ENCODE results near the gene WDR89. TPM values are rescaled to one million over a fixed set of nuclear protein-coding genes. Genes with fewer than 3 reads are reported as not detected.
A peak's percentile ranks its signal among the peaks of the same experiment; 100 is the strongest.
"Not testable (repeated sequence)": the region's sequence is repeated elsewhere in the genome, so short reads cannot be mapped to it uniquely, and the experiment has no call there.

WDR89 gene
- total RNA-seq, 1 donor from 2014 or later = 15.3 TPM

DNA sequence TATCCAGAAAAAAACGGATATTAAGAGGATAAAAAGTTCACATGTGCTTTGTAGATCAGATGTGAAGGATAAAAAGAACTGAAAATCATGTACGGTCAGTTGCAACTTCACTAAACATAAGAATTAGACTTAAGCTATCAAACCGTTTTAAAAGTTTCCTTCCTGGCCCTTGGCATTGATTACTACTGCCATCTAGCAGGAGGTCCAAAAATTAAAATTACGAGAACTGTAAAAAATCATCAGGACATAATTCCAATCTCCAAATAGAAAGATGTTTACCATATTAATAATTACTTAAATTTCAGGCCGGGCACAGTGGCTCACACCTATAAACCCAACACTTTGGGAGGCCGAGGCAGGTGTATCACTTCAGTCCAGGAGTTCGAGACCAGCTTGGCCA lies 7.9 kb downstream of the WDR89 start:
- DNase-seq (ENCODE audit: low spot score) = no peak
- H3K9me3 Mint-ChIP-seq (ENCODE audit: unreplicated experiment) = no peaks in the 10 kb centered on the region
- no peak overlapping the region for H3K27ac Mint-ChIP-seq (ENCODE audit: unreplicated experiment)
- H3K4me1 Mint-ChIP-seq (ENCODE audit: unreplicated experiment) = peaks cover 2% of the 10 kb centered on the region
- H3K27me3 Mint-ChIP-seq (ENCODE audit: unreplicated experiment) = peaks cover 5% of the 10 kb centered on the region
- H3K4me3 Mint-ChIP-seq (ENCODE audit: unreplicated experiment) = no peak overlapping the region
- TF ChIP-seq, protein P1, sequence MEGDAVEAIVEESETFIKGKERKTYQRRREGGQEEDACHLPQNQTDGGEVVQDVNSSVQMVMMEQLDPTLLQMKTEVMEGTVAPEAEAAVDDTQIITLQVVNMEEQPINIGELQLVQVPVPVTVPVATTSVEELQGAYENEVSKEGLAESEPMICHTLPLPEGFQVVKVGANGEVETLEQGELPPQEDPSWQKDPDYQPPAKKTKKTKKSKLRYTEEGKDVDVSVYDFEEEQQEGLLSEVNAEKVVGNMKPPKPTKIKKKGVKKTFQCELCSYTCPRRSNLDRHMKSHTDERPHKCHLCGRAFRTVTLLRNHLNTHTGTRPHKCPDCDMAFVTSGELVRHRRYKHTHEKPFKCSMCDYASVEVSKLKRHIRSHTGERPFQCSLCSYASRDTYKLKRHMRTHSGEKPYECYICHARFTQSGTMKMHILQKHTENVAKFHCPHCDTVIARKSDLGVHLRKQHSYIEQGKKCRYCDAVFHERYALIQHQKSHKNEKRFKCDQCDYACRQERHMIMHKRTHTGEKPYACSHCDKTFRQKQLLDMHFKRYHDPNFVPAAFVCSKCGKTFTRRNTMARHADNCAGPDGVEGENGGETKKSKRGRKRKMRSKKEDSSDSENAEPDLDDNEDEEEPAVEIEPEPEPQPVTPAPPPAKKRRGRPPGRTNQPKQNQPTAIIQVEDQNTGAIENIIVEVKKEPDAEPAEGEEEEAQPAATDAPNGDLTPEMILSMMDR (IDR thresholded peaks at IDR 0.05; ENCODE audit: unreplicated experiment) = no peak
- peaks cover 25% of the 10 kb centered on the region for H3K36me3 Mint-ChIP-seq (ENCODE audit: low read depth, unreplicated experiment)

DNA sequence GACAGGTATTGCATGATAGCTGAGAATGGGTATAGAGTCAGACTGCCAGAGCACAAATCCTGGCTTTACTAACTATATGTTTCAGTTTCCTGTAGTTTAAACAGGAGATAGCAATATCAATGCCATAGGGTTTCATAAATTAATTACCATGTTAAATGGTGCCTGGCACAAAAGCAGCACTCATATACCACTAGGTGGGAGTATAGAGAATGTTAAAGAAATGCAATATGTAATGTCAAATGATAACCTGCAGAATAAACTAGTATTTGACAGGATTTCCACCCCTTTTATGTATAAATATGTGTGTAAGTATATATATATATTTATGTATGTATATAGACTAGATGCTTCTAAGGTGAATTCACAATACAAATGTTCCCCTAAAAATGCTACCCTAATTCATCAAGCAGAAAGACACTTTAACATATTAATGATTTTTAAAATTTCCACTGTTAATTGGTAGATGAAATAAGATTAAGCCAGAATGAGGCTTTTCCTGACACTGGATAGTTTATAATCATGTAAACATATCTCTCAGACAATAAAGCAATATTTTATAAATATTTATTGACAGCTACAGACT lies 8.6 kb downstream of the WDR89 start:
- Mint-ChIP-seq H3K36me3 (ENCODE audit: low read depth, unreplicated experiment) (peaks cover 25% of the 10 kb centered on the region), H3K4me1 (ENCODE audit: unreplicated experiment) (no peaks in the 10 kb centered on the region), H3K27me3 (ENCODE audit: unreplicated experiment) (peaks cover 5% of the 10 kb centered on the region), H3K4me3 (ENCODE audit: unreplicated experiment) (no peak overlapping the region), H3K9me3 (ENCODE audit: unreplicated experiment) (no peaks in the 10 kb centered on the region), H3K27ac (ENCODE audit: unreplicated experiment) (no peak overlapping the region)
- DNase-seq (ENCODE audit: low spot score) = no peak
- TF ChIP-seq, protein P1 (IDR thresholded peaks at IDR 0.05; ENCODE audit: unreplicated experiment) = peak; percentile 56

DNA sequence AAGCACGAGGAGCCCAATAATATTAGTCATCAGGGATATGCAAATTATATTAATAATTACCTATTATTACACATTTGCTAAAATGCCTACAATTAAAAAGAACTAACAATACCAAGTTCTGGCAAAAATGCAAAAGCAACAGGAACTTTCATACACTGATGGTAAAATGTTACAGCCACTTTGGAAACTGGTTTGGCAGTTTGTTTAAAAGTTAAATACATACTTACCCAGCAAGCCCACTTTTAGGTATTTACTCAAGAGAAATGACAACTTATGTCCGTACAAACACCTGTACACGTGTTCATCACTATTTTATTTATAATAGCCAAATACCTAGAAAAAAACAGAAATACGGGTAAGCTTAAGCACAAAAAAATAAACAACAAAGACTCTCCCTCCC lies 17.0 kb downstream of the WDR89 start:
- TF ChIP-seq, protein P1 (IDR thresholded peaks at IDR 0.05; ENCODE audit: unreplicated experiment) = no peak
- DNase-seq (ENCODE audit: low spot score) = no peak
- Mint-ChIP-seq H3K4me1 (ENCODE audit: unreplicated experiment) (no peaks in the 10 kb centered on the region), H3K27ac (ENCODE audit: unreplicated experiment) (no peak overlapping the region), H3K27me3 (ENCODE audit: unreplicated experiment) (no peaks in the 10 kb centered on the region), H3K9me3 (ENCODE audit: unreplicated experiment) (no peaks in the 10 kb centered on the region), H3K36me3 (ENCODE audit: low read depth, unreplicated experiment) (peaks cover 3% of the 10 kb centered on the region), H3K4me3 (ENCODE audit: unreplicated experiment) (no peak overlapping the region)

DNA sequence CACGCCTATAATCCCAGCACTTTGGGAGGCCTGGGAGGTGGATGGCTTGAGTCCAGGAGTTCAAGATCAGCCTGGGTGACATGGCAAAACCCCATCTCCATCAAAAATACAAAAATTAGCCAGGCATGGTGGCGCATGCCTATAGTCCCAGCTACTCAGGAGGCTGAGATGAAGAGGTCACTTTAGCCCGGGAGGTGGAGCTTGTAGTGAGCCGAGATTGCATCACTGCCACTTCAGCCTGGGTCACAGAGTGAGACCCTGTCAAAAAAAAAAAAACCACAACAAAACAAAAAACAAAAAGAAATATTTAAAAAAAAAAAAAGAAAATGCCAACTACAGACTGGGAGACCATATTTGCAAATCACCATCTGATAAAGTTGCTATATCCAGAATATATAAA lies 17.5 kb downstream of the WDR89 start:
- Mint-ChIP-seq H3K36me3 (ENCODE audit: low read depth, unreplicated experiment) (no peaks in the 10 kb centered on the region), H3K4me3 (ENCODE audit: unreplicated experiment) (no peak overlapping the region), H3K4me1 (ENCODE audit: unreplicated experiment) (no peaks in the 10 kb centered on the region), H3K27me3 (ENCODE audit: unreplicated experiment) (no peaks in the 10 kb centered on the region), H3K9me3 (ENCODE audit: unreplicated experiment) (no peaks in the 10 kb centered on the region), H3K27ac (ENCODE audit: unreplicated experiment) (no peak overlapping the region)
- DNase-seq (ENCODE audit: low spot score) = no peak
- TF ChIP-seq, protein P1 (IDR thresholded peaks at IDR 0.05; ENCODE audit: unreplicated experiment) = no peak

DNA sequence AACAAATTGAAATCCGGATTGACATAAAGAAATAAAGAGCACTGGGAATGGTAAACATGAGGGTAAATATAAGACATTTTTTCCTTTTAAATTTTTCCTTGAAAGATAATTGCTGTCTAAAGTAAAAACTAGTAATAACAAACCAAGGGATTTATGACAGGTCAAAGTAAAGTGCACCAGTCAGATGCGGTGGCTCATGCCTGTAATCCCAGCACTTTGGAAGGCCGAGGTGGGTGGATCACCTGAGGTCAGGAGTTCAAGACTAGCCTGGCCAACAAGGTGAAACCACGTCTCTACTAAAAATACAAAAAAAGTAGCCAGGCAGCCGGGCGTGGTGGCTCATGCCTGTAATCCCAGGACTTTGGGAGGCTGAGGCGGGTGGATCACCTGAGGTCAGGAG lies 19.7 kb downstream of the WDR89 start:
- not testable (repeated sequence) for DNase-seq (ENCODE audit: low spot score); H3K4me1 Mint-ChIP-seq (ENCODE audit: unreplicated experiment); H3K27ac Mint-ChIP-seq (ENCODE audit: unreplicated experiment); H3K36me3 Mint-ChIP-seq (ENCODE audit: low read depth, unreplicated experiment); H3K4me3 Mint-ChIP-seq (ENCODE audit: unreplicated experiment); H3K9me3 Mint-ChIP-seq (ENCODE audit: unreplicated experiment); H3K27me3 Mint-ChIP-seq (ENCODE audit: unreplicated experiment)
